Ishikawa (cell line): ENCODE measurements around the gene COL4A2.

Experiments
- CEBPB ChIP-seq: IDR thresholded peaks from 2 replicates; pipeline ENCODE4 v1.6.1; 2012
- MAX ChIP-seq: IDR thresholded peaks from 2 replicates; pipeline ENCODE4 v1.6.1; 2012
- TEAD4 ChIP-seq: IDR thresholded peaks from 2 replicates; pipeline ENCODE4 v1.6.1; 2012
- YY1 ChIP-seq: IDR thresholded peaks from 2 replicates; pipeline ENCODE4 v1.6.1; 2012; ENCODE audit warnings: low read depth

GRCh38 chr13:110450016-110450900, 143.2 kb downstream of the COL4A2 start:
- TF ChIP-seq CEBPB (no peak), TEAD4 (no peak), MAX (no peak), YY1 (no peak)
